DND-41 (cell line): Measurements from ENCODE around the gene GSE1.

Source experiments
- EZH2 ChIP-seq: IDR thresholded peaks from 3 replicates; pipeline ENCODE4 v1.6.1; 2012; ENCODE audit warnings: borderline replicate concordance, low read depth, mild to moderate bottlenecking, moderate library complexity, low read length, inconsistent platforms; ENCODE audit not compliant: severe bottlenecking
- TF ChIP-seq, protein P1 (sequence below): IDR thresholded peaks from 2 replicates; pipeline ENCODE4 v1.5.1; 2012; ENCODE audit warnings: borderline replicate concordance, low read length, moderate library complexity, mild to moderate bottlenecking; ENCODE audit not compliant: poor library complexity, severe bottlenecking; ENCODE audit errors: extremely low read depth

DNA sequence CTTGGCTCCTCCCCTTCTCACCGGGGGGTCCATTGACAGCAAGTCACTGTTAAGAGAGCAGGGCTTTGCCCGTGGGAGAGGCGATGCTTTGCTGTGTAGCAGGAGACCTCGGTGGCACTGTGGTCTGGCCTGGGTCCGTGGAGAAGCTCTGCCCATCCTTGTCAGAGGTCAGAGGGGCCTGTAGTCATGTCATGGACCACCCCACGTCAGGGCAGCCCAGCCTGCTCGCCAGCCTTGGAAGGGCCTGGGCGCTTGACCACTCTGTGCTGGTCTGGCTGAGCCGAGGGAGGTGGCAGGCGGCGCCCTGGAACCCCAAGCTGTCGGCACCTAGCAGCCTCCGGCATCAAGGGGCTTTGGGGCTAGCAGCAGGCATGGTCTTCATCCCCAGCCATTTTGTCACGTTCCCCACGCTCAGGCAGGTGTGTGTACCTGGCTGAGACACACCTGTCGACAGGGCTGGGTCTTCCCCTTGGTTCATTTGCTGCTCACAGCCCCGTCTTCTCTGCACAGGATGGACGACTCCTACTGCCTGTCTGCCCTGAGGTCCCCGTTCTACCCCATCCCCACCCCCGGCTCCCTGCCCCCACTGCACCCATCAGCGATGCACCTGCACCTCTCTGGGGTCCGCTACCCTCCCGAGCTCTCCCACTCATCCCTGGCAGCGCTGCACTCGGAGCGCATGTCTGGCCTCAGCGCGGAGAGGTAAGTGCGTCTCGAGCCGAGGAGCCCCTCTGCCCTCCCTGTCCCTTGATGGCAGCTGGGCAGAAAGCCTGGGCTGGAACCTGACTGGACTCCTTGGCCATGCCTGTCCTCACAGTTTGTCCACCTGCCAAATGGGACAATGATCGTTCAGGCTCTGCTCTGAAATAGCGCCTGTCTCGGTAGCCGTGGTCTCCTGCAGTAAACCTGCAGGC lies 42.4 kb downstream of the GSE1 start:
- TF ChIP-seq, protein P1, sequence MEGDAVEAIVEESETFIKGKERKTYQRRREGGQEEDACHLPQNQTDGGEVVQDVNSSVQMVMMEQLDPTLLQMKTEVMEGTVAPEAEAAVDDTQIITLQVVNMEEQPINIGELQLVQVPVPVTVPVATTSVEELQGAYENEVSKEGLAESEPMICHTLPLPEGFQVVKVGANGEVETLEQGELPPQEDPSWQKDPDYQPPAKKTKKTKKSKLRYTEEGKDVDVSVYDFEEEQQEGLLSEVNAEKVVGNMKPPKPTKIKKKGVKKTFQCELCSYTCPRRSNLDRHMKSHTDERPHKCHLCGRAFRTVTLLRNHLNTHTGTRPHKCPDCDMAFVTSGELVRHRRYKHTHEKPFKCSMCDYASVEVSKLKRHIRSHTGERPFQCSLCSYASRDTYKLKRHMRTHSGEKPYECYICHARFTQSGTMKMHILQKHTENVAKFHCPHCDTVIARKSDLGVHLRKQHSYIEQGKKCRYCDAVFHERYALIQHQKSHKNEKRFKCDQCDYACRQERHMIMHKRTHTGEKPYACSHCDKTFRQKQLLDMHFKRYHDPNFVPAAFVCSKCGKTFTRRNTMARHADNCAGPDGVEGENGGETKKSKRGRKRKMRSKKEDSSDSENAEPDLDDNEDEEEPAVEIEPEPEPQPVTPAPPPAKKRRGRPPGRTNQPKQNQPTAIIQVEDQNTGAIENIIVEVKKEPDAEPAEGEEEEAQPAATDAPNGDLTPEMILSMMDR: no peak
- TF ChIP-seq EZH2: no peak
